HCT116 (cell line): ENCODE data around the gene ETS1. TPM values are rescaled to one million over a fixed set of nuclear protein-coding genes. Genes with fewer than 3 reads are reported as not detected.

Experiments used
- ATAC-seq: fragments of 200-7000 bp; cut with Tn5 transposase; 2 replicates; pipeline ENCODE4 v1.9.1; 2020; ENCODE audit warnings: mild to moderate bottlenecking, moderate library complexity
- BruUV-seq: library from RNA; stranded (reverse); fragments of 400-500 nt; replicated peaks from 2 replicates; lab custom pipeline; 2021; lab: Mats Ljungman, UMichigan
- CTCF ChIA-PET: fragments of 300-600 bp; sonication (Branson Sonifier 250); formaldehyde crosslinking; loops from one replicate; lab custom pipeline; 2021; ENCODE audit warnings: antibody characterized with exemption; lab: Charles Lee
- POLR2A ChIA-PET: fragments of 300-600, 350-600 bp; sonication (Branson Sonifier 250); formaldehyde crosslinking; loops from one replicate; lab custom pipeline; 2021; ENCODE audit warnings: antibody characterized with exemption; lab: Charles Lee
- RAD21 ChIA-PET, 2 experiments: fragments of 300-600 bp; sonication (Branson Sonifier 250); formaldehyde crosslinking; loops; one replicate each; lab custom pipeline; 2023; ENCODE audit warnings: low total read pairs in 2 of 2; ENCODE audit not compliant: uncharacterized antibody in 2 of 2, unreplicated experiment in 2 of 2, low non-redundant PET in 1 of 2; lab: Charles Lee
- DNase-seq: peaks from one replicate; pipeline ENCODE4 v3.0.0-alpha.2; 2010; ENCODE audit warnings: low read depth, low spot score
- H2AFZ ChIP-seq: fragments of 200-600 bp; shearing (Covaris generic), sonication (generic); 2 replicates; pipeline ENCODE4 v1.6.1; 2017; ENCODE audit warnings: low read depth, mixed run types, mixed read lengths, antibody characterized with exemption, low read length; ENCODE audit not compliant: poor library complexity, severe bottlenecking
- H3K27ac ChIP-seq: 2 replicates; pipeline ENCODE4 v1.5.1; 2012; ENCODE audit warnings: low read depth, low read length
- H3K27me3 ChIP-seq: fragments of 200-600 bp; sonication (generic); 2 replicates; pipeline ENCODE4 v1.6.1; 2016; ENCODE audit warnings: mixed run types, low read length, mixed read lengths; ENCODE audit not compliant: insufficient read depth
- H3K36me3 ChIP-seq, 2 experiments: fragments of 200-500 bp in 1 of 2; fragments of 200-600 bp in 1 of 2; sonication (Bioruptor generic) in 1 of 2; sonication (generic) in 1 of 2; 2 replicates each; pipeline versions ENCODE4 v1.5.1 to v1.6.1; 2014 to 2016; ENCODE audit warnings: low read length in 2 of 2, inconsistent platforms in 1 of 2, mixed read lengths in 1 of 2, mixed run types in 1 of 2; ENCODE audit not compliant: insufficient read depth in 2 of 2, control insufficient read depth in 1 of 2
- H3K4me1 ChIP-seq, 2 experiments: fragments of 200-600 bp in 1 of 2; sonication (generic) in 1 of 2; 2 replicates each; pipeline versions ENCODE4 v1.5.1 to v1.6.1; 2012 to 2017; ENCODE audit warnings: low read length in 2 of 2, inconsistent platforms in 1 of 2, mild to moderate bottlenecking in 1 of 2, mixed read lengths in 1 of 2, mixed run types in 1 of 2, moderate library complexity in 1 of 2; ENCODE audit not compliant: insufficient read depth in 2 of 2, control insufficient read depth in 1 of 2
- H3K4me2 ChIP-seq: fragments of 200-600 bp; sonication (generic); 2 replicates; pipeline ENCODE4 v1.6.1; 2017; ENCODE audit warnings: mixed run types, low read length, mixed read lengths
- H3K4me3 ChIP-seq, 2 experiments: fragments of 200-600 bp in 1 of 2; sonication (generic) in 1 of 2; replicated peaks in 1 of 2; 2 replicates each; pipeline ENCODE4 v1.5.1; 2011 to 2016; ENCODE audit warnings: low read length in 2 of 2, control low read depth in 1 of 2, low read depth in 1 of 2, mild to moderate bottlenecking in 1 of 2, mixed read lengths in 1 of 2, mixed run types in 1 of 2
- H3K79me2 ChIP-seq: fragments of 200-600 bp; sonication (generic); 2 replicates; pipeline ENCODE4 v1.6.1; 2017; ENCODE audit warnings: mild to moderate bottlenecking, mixed run types, low read length, moderate library complexity, mixed read lengths; ENCODE audit not compliant: insufficient read depth
- H3K9ac ChIP-seq: fragments of 200-600 bp; sonication (generic); 2 replicates; pipeline ENCODE4 v1.6.1; 2016; ENCODE audit warnings: low read length, mixed read lengths
- H3K9me2 ChIP-seq: fragments of 200-600 bp; sonication (generic), shearing (Covaris generic); 2 replicates; pipeline ENCODE4 v1.6.1; 2017; ENCODE audit warnings: mixed run types, mild to moderate bottlenecking, moderate library complexity; ENCODE audit not compliant: insufficient read depth
- H3K9me3 ChIP-seq, 2 experiments: fragments of 200-500 bp in 1 of 2; fragments of 200-600 bp in 1 of 2; sonication (Bioruptor generic) in 1 of 2; sonication (generic) in 1 of 2; 2 replicates each; pipeline ENCODE4 v1.6.1; 2014 to 2017; ENCODE audit warnings: low read length in 2 of 2, mixed read lengths in 2 of 2, inconsistent platforms in 1 of 2, low read depth in 1 of 2, mild to moderate bottlenecking in 1 of 2, mixed run types in 1 of 2, moderate library complexity in 1 of 2; ENCODE audit not compliant: control insufficient read depth in 1 of 2, insufficient read depth in 1 of 2
- H4K20me1 ChIP-seq: fragments of 200-600 bp; sonication (generic), shearing (Covaris generic); 2 replicates; pipeline ENCODE4 v1.6.1; 2017; ENCODE audit warnings: mixed run types, mild to moderate bottlenecking, moderate library complexity; ENCODE audit not compliant: insufficient read depth
- CBX3 ChIP-seq: IDR thresholded peaks from 2 replicates; pipeline ENCODE4 v1.6.1; 2012; ENCODE audit warnings: low read depth
- CEBPB ChIP-seq: IDR thresholded peaks from 2 replicates; pipeline ENCODE4 v1.6.1; 2012; ENCODE audit warnings: low read depth
- RAD21 ChIP-seq: IDR thresholded peaks from 2 replicates; pipeline ENCODE4 v1.6.1; 2012; ENCODE audit warnings: low read depth, mild to moderate bottlenecking
- YY1 ChIP-seq: IDR thresholded peaks from 2 replicates; pipeline ENCODE4 v1.6.1; 2011; ENCODE audit warnings: low read length, low read depth, moderate library complexity, mild to moderate bottlenecking; ENCODE audit not compliant: insufficient replicate concordance; ENCODE audit errors: extremely low read depth
- ZBTB33 ChIP-seq: IDR thresholded peaks from 2 replicates; pipeline ENCODE4 v1.6.1; 2011; ENCODE audit warnings: mild to moderate bottlenecking, low read length, moderate library complexity; ENCODE audit not compliant: insufficient replicate concordance; ENCODE audit errors: extremely low read depth
- ZFX ChIP-seq: fragments of 450-650 bp; IDR thresholded peaks from 2 replicates; pipeline ENCODE4 v1.6.1; 2017
- ZNF274 ChIP-seq: fragments of 200-500 bp; sonication (Bioruptor generic); IDR thresholded peaks from 2 replicates; pipeline ENCODE4 v1.6.1; 2014; ENCODE audit warnings: mild to moderate bottlenecking, low read depth, low read length, inconsistent platforms
- intact Hi-C: fragments of 100-400 bp; cut with micrococcal nuclease; formaldehyde crosslinking; loops from 2 replicates; pipeline ENCODE4 v1.10.0; 2022
- total RNA-seq: library from RNA; stranded (reverse); gene quantifications from one replicate; pipeline ENCODE4 v1.2.1, GENCODE V29; 2021; ENCODE audit not compliant: unreplicated experiment

The ETS1 gene
- total RNA-seq, 1 experiment from 2014 or later = 9.2 TPM

GRCh38 chr11:128627666-128628324, 40.4 kb upstream of the ETS1 start:
- DNase-seq (no peak), ATAC-seq (peak; percentile 13; the same call in 1 of the 2 replicates)
- Histone ChIP-seq H3K9ac (no peak overlapping the region), H3K9me3 (no peaks in the 10 kb centered on the region), H3K27me3 (0 out of 2 replicates have a peak, but pooled peaks cover 5% of the 10 kb centered on the region), H2AFZ (no peak overlapping the region), H3K4me2 (no peak overlapping the region), H3K9me2 (no peaks in the 10 kb centered on the region), H4K20me1 (no peaks in the 10 kb centered on the region), H3K4me3 (no peak overlapping the region), H3K36me3 (no peaks in the 10 kb centered on the region), H3K4me1 (no peaks in the 10 kb centered on the region), H3K27ac (no peak overlapping the region), H3K79me2 (no peaks in the 10 kb centered on the region)
- ChIA-PET CTCF (interaction anchor here (0.7 to 7.1 kb wide), 2 partner anchors 455 to 493 kb away, joined by 3 to 80 read pairs; no protein-coding TSS in a partner anchor), POLR2A (no interaction called here), RAD21 (interaction anchor here in 1 of 2 experiments (1.6 kb wide), 1 partner anchor 455 kb away, joined by 3 read pairs; no protein-coding TSS in a partner anchor)
- no peak for TF ChIP-seq YY1
- no peak for TF ChIP-seq CEBPB
- TF ChIP-seq ZNF274 = no peak
- TF ChIP-seq ZFX = no peak
- intact Hi-C loops = no loop called here
- no TSS peak for BruUV-seq

GRCh38 chr11:128626913-128627665, 39.7 kb upstream of the ETS1 start:
- no peaks in the 10 kb centered on the region for H3K9me2 ChIP-seq
- TF ChIP-seq RAD21 = no peak
- no peak for TF ChIP-seq ZBTB33
- no peak for TF ChIP-seq CBX3
- TF ChIP-seq, all 23 proteins: peak for 0
- Histone ChIP-seq H3K4me1 (no peaks in the 10 kb centered on the region), H3K9me3 (no peaks in the 10 kb centered on the region), H3K79me2 (no peaks in the 10 kb centered on the region), H3K27me3 (0 out of 2 replicates have a peak, but pooled peaks cover 6% of the 10 kb centered on the region), H3K4me3 (no peak overlapping the region), H3K4me2 (no peak overlapping the region), H4K20me1 (no peaks in the 10 kb centered on the region), H2AFZ (no peak overlapping the region), H3K27ac (no peak overlapping the region), H3K9ac (no peak overlapping the region), H3K36me3 (no peaks in the 10 kb centered on the region)
- DNase-seq (no peak), ATAC-seq (no peak)
- CTCF ChIA-PET = interaction anchor here (7.1 kb wide), 1 partner anchor 454 kb away, joined by 80 read pairs; no protein-coding TSS in a partner anchor
- no TSS peak for BruUV-seq
- RAD21 ChIA-PET = interaction anchor here in 1 of 2 experiments (1.6 kb wide), 1 partner anchor 455 kb away, joined by 3 read pairs; no protein-coding TSS in a partner anchor
- POLR2A ChIA-PET = no interaction called here
- intact Hi-C loops = no loop called here
